AG04450 (cell line): ENCODE data around the gene CNIH2. TPM values are rescaled to one million over a fixed set of nuclear protein-coding genes. Genes with fewer than 3 reads are reported as not detected.

Source experiments
- CTCF ChIA-PET: fragments of 300-600, 350-600 bp; formaldehyde crosslinking; extraction: SDS; loops from one replicate; lab custom pipeline; 2022; ENCODE audit warnings: antibody characterized with exemption, inconsistent platforms; lab: Charles Lee
- POLR2A ChIA-PET: fragments of 350-600 bp; formaldehyde crosslinking; extraction: SDS; loops from one replicate; lab custom pipeline; 2021; ENCODE audit warnings: antibody characterized with exemption, inconsistent platforms; lab: Yijun Ruan, JAX
- DNase-seq: peaks from one replicate; pipeline ENCODE4 v3.0.0-alpha.2; 2011; ENCODE audit warnings: low read depth, low spot score
- H3K27ac ChIP-seq: one replicate; pipeline ENCODE4 v1.5.1; 2012; ENCODE audit warnings: low read depth, low read length, control low read depth
- H3K27me3 ChIP-seq: one replicate; pipeline ENCODE4 v1.6.0; 2012; ENCODE audit warnings: low read length; ENCODE audit not compliant: control insufficient read depth, insufficient read depth
- H3K4me3 ChIP-seq: 2 replicates; pipeline ENCODE4 v1.5.1; 2011; ENCODE audit warnings: mild to moderate bottlenecking, low read depth, low read length, control low read depth
- H3K9me3 ChIP-seq: 2 replicates; pipeline ENCODE4 v1.5.1; 2012; ENCODE audit warnings: low read length; ENCODE audit not compliant: control insufficient read depth, insufficient read depth
- polyA plus RNA-seq: library from polyadenylated mRNA; depleted of rRNA; stranded (reverse); fragments of >200 nt; gene quantifications from 2 replicates; pipeline ENCODE4 v1.2.3, GENCODE V29; 2011
- TF ChIP-seq, protein P1 (sequence below): IDR thresholded peaks from 2 replicates; pipeline ENCODE4 v1.5.1; 2011; ENCODE audit warnings: low read depth, low read length, control low read depth, inconsistent platforms

The CNIH2 gene
- polyA plus RNA-seq, 1 experiment = 2.8 TPM

DNA sequence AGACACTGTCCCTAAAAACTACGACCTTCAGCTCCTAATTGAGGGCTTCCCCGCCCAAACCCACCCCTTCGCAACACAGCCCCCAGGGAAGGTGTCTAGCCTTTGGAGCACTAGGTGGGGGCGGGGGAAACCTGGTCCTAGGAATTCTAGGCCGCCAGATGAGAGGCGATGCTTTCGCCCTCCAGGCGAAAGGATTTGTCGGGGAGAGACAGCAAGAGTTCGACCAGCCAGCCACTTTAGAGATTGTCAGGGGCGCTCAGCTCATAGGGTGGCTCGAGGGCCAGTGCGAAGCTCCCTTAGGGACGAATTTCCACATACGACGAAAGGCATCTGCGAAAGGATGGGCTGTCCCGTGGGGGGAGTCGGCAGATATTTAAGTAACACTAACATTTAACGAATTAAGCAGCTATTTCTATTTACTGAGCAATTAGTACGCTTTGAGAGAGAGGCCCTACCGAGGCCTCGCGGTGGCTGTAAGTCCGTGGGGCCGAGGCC lies 33.5 kb downstream of the CNIH2 start:
- TF ChIP-seq, protein P1, sequence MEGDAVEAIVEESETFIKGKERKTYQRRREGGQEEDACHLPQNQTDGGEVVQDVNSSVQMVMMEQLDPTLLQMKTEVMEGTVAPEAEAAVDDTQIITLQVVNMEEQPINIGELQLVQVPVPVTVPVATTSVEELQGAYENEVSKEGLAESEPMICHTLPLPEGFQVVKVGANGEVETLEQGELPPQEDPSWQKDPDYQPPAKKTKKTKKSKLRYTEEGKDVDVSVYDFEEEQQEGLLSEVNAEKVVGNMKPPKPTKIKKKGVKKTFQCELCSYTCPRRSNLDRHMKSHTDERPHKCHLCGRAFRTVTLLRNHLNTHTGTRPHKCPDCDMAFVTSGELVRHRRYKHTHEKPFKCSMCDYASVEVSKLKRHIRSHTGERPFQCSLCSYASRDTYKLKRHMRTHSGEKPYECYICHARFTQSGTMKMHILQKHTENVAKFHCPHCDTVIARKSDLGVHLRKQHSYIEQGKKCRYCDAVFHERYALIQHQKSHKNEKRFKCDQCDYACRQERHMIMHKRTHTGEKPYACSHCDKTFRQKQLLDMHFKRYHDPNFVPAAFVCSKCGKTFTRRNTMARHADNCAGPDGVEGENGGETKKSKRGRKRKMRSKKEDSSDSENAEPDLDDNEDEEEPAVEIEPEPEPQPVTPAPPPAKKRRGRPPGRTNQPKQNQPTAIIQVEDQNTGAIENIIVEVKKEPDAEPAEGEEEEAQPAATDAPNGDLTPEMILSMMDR = no peak
- H3K9me3 ChIP-seq = peaks cover 8% of the 10 kb centered on the region; the same call in 1 of the 2 replicates
- POLR2A ChIA-PET = interaction anchor here (0.7 to 3.1 kb wide), 8 partner anchors 9 to 169 kb away, joined by 3 to 99 read pairs (median 13); partner anchors contain the start of genes DPP3 and RIN1
- DNase-seq = no peak
- peak overlapping the region; percentile 74 for H3K4me3 ChIP-seq
- peaks cover 7% of the 10 kb centered on the region for H3K27me3 ChIP-seq
- CTCF ChIA-PET = interaction anchor here (0.6 to 3.9 kb wide), 26 partner anchors 10 to 127 kb away, joined by 3 to 98 read pairs (median 5); partner anchors contain the start of genes BRMS1, MRPL11, RAB1B and RIN1
- H3K27ac ChIP-seq = peak overlapping the region; percentile 89

DNA sequence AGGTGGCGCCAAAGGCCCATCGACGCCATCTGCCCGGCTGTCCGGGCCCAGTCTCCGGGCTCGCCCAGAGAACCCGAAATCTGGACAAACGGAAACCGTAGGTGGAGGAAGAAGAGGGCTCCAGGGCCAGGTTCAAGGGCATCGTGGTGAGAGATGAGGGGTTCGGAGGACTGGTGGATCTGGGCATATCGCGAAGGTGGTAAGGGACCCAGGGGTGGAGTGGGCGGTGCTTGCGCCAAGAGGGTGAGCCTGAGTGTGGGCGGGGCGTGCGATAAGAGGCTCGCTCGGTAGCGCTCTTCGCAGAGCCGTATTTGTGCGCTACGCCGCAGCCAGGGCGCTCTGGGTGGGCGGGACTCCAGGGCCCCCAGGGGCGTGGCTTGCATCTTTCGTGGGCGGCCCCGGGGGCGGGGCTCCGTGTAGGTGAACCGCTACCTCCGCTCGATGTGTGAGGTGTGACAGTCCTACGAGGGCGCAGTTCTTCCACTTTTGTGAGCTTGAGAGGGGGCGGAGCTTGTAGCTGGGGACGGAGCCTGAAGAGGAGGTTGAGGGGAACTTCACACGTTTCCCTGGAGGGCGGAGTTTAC lies 34.1 kb downstream of the CNIH2 start:
- ChIA-PET CTCF (interaction anchor here (0.6 to 3.9 kb wide), 30 partner anchors 10 to 106 kb away, joined by 3 to 98 read pairs (median 5); partner anchors contain the start of genes BRMS1, RAB1B, RIN1 and YIF1A), POLR2A (interaction anchor here (0.7 to 3.1 kb wide), 18 partner anchors 10 to 422 kb away, joined by 3 to 99 read pairs (median 6); partner anchors contain the start of genes BRMS1, CCDC85B, DPP3 and FOSL1)
- peak; percentile 84 for DNase-seq
- peak overlapping the region; percentile 89 for H3K27ac ChIP-seq
- H3K9me3 ChIP-seq = peaks cover 8% of the 10 kb centered on the region; the same call in 1 of the 2 replicates
- H3K4me3 ChIP-seq = peak overlapping the region; percentile 74
- TF ChIP-seq, protein P1 = peak; percentile 94
- H3K27me3 ChIP-seq = peaks cover 7% of the 10 kb centered on the region

DNA sequence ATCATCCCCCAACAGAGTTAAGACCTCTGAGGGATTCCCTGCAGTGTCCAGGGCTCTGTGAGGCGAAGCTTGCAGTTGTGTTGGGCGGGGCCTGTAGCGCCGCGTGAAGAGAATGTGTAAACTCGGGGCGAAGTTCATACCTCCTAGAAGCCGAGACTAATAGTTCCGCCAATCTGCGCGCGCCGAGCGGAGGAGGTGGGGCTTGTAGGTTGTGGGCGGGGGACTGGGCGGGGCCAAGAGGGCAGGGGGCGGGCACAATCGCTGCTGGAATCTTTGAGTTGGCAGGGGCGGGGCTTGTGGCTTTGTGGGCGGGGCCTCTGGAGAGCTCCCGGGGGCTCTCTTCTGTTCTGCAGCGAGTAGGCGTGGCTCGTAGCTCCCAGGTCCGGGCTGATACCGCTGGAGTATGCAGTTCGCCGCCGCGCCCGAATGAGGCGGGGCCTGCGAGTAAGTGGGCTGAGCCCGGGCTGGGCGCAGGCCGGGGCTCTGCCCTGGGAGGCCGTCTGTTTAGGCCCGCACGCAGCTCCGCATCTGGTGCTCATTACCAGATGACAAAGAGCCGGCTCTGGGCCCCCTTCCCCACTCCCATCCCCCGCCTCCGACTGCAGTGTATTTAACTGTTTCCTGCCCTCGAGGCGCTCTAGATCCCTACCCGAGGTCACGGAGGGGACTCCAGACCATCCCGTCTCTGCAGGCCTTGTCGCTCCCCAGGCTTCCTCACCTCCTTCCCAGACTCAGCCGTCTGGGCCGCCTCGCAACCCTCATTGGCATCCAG lies 34.8 kb downstream of the CNIH2 start:
- TF ChIP-seq, protein P1 = no peak
- peaks cover 4% of the 10 kb centered on the region for H3K27me3 ChIP-seq
- ChIA-PET CTCF (interaction anchor here (0.6 to 3.9 kb wide), 21 partner anchors 9 to 960 kb away, joined by 3 to 98 read pairs (median 5); partner anchors contain the start of genes BRMS1, RIN1 and YIF1A), POLR2A (interaction anchor here (0.5 to 3.1 kb wide), 22 partner anchors 9 to 748 kb away, joined by 3 to 99 read pairs (median 5); partner anchors contain the start of genes BRMS1, CCDC85B, FOSL1 and PELI3)
- peak overlapping the region; percentile 87 for H3K4me3 ChIP-seq
- peak overlapping the region; percentile 97 for H3K27ac ChIP-seq
- H3K9me3 ChIP-seq = peaks cover 8% of the 10 kb centered on the region; the same call in 1 of the 2 replicates
- peak; percentile 99 for DNase-seq

DNA sequence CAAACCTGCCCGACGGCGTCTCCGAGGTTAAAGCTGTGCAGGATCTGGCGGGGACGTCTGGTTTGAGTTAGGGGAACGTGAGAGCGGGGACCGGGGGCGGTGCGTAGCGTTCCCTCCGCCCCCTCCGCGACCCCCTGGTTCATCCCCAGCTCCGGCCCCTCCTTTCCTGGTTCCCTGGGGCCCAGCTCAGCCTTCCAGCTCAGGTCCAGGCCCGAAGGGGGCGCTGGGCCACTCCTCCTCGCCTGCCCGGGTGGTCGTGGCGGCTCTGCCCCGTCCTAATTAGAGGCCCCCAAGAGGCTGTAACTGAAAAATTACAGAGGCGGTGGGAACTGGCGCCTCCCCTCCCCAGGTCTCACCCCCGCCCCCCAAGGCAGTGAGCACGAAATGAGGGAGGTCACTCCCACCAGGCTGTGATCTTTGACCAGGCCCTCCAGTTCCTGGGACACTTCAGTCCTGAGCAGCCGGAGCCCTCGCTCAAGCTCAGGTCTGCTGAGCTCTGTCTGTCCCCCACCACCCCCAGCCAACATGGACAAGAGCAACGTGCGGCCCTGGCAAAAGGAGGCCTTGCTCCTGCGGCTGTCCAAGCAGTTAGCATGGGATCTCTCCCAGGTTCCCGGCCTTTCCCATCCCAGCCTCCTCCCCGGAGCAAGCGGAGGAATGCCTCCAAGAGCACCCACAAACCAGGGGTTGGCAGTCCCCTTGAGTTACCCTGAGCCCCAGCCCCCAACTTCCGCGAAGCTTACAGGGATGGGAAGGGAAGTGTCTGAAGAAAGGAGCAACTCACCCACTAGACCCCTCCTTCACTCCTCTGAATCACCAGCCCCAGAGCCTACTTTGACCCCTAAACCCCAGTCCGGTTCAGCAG lies 35.6 kb downstream of the CNIH2 start:
- TF ChIP-seq, protein P1 = peak; percentile 40; the same call in 1 of the 2 replicates
- H3K27ac ChIP-seq = peak overlapping the region; percentile 97
- CTCF ChIA-PET = interaction anchor here (0.6 to 3.9 kb wide), 12 partner anchors 8 to 960 kb away, joined by 3 to 98 read pairs (median 6); partner anchors contain the start of genes BRMS1, RIN1 and YIF1A

More for the DNA sequence above, 35.6 kb downstream of the CNIH2 start:
- Histone ChIP-seq H3K4me3 (peak overlapping the region; percentile 87), H3K9me3 (peaks cover 8% of the 10 kb centered on the region; the same call in 1 of the 2 replicates), H3K27me3 (no peaks in the 10 kb centered on the region)
- DNase-seq = no peak
- POLR2A ChIA-PET = interaction anchor here (0.5 to 3.1 kb wide), 17 partner anchors 11 to 749 kb away, joined by 3 to 99 read pairs (median 5); partner anchors contain the start of genes FOSL1, RIN1, SLC29A2 and YIF1A
